Fibroblast of pulmonary artery (primary cell): ENCODE results near the gene ASTN2.

Source experiments
- DNase-seq: peaks from one replicate; pipeline ENCODE4 v3.0.0-alpha.2; 2010; ENCODE audit warnings: low read depth
- H3K4me3 ChIP-seq: replicated peaks from 2 replicates; pipeline ENCODE4 v1.5.1; 2011; ENCODE audit warnings: low read depth, mild to moderate bottlenecking, control low read depth, low read length, moderate library complexity
- CTCF ChIP-seq: IDR thresholded peaks from 2 replicates; pipeline ENCODE4 v1.5.1; 2011; ENCODE audit warnings: mild to moderate bottlenecking, control low read depth, low read length, inconsistent platforms; ENCODE audit errors: missing control alignments

ASTN2 gene

GRCh38 chr9:116605904-116606341 lies 808.9 kb downstream of the ASTN2 start:
- no peak for TF ChIP-seq CTCF
- no peak overlapping the region for H3K4me3 ChIP-seq
- peak; percentile 61 for DNase-seq

GRCh38 chr9:116605060-116605459 lies 809.8 kb downstream of the ASTN2 start:
- H3K4me3 ChIP-seq, result no peak overlapping the region
- no peak for TF ChIP-seq CTCF
- no peak for DNase-seq

GRCh38 chr9:116604251-116604650 lies 810.6 kb downstream of the ASTN2 start:
- no peak overlapping the region for H3K4me3 ChIP-seq
- TF ChIP-seq CTCF, result no peak
- no peak for DNase-seq

- TF ChIP-seq CTCF, result no peak
- DNase-seq, result no peak
- no peak overlapping the region for H3K4me3 ChIP-seq
Measured at GRCh38 chr9:116599342-116599884, 815.4 kb downstream of the ASTN2 start.

GRCh38 chr9:116596646-116597045 lies 818.2 kb downstream of the ASTN2 start:
- no peak for DNase-seq
- no peak overlapping the region for H3K4me3 ChIP-seq
- no peak for TF ChIP-seq CTCF

GRCh38 chr9:116594547-116594946 lies 820.3 kb downstream of the ASTN2 start:
- no peak for TF ChIP-seq CTCF
- no peak overlapping the region for H3K4me3 ChIP-seq
- peak; percentile 79 for DNase-seq

- no peak overlapping the region for H3K4me3 ChIP-seq
- DNase-seq, result peak; percentile 32
- TF ChIP-seq CTCF, result no peak
Measured at GRCh38 chr9:116592970-116593369, 821.9 kb downstream of the ASTN2 start.
